SK-N-DZ (cell line): ENCODE measurements around the gene C1orf122.

Experiments used
- DNase-seq: peaks from one replicate; pipeline ENCODE4 v3.0.0-alpha.2; 2015; ENCODE audit warnings: low spot score

C1orf122 gene

DNA sequence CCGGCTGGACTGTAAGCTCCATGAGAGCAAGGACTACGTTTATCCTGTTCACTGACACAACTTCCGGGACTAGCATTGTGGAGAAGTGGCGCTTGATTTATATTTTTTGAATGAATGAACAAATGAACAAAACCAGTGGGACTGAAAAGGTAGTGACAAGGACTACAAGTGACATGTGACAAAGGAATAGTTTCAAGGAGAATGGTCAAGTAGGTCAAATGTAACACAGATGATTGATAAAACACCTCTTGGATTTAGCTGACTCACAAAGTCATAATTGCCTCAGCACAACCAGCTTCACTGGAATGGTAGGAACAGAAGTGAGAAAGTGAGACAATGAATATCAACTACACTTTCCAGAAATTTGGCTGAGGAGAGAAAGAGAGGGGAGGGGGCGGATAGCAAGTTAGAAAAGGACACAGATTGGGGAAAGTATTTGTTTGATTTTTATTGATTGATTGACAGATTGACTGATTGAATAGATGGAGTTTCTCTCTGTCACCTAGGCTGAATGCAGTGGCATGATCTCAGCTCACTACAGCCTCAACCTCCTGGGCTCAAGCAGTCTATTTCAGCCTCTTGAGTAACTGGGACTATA, 37.6 kb downstream of the C1orf122 start:
- no peak for DNase-seq

DNA sequence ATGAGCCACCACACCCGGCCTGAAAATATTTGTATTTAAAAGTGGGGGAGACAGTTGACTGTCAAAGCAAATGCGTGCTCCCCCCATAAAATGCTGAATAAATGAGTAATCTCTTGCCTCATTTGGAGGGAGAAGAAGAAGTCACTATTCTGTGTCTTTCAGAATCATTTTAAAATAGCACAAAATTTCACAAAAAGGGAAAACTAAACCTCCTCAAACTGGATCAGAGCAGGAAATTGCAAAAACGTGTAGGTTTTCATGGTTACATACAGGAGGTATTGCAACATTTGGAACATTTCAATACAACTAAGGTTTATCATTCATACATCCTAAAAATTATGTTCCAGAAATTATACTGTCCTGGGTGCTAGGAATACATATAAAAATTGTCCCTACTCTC, 38.2 kb downstream of the C1orf122 start:
- no peak for DNase-seq

DNA sequence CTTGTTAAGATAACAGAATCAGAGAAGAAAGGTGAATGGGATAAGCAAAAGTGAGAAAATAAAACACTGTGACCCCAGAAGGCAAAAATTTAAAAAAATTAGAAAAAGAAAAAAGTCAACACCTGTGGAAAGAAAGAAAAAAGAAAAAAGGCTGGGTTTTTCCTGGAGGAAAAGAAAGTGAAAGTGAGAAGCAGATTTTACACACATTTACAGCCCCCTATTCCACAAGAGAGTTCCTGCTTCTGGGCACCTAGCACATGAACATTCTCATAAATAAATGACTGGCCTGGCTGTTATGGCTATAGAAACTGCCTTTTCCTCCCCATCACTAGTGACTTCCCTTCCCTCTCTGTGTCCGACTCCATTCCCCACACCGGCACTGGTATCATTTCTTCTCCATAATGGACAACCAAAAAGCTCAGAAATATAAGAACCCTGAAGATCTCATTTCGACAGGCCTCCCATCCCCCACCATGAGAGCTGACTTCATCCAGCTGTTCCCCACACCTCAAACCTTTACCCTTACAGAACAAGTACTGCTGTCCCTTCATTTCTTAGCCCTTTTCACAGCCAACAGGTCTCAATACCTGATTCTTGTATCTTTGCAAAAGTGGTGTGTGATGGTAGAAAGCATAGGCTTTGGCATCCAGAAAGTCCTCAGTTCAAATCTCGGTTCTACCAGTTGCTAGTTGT, 39.2 kb downstream of the C1orf122 start:
- no peak for DNase-seq

DNA sequence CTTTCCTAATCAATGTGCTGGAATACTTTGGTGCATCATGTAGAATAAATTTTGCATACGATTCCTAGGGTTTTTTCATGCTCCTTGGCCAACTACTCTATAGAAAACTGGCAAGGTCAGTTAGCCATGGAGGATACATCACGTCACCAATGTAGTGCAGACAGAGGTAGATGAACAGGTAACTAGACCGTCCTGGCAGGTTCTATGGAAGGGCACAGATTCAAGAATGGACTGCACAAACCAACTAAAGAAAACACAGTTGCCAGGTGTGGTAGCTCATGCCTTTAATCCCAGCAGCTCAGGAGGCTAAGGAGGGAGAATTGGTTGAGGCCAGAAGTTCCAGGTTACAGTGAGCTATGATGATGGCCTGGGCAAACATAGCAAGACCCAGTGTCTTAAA, 41.9 kb downstream of the C1orf122 start:
- no peak for DNase-seq

DNA sequence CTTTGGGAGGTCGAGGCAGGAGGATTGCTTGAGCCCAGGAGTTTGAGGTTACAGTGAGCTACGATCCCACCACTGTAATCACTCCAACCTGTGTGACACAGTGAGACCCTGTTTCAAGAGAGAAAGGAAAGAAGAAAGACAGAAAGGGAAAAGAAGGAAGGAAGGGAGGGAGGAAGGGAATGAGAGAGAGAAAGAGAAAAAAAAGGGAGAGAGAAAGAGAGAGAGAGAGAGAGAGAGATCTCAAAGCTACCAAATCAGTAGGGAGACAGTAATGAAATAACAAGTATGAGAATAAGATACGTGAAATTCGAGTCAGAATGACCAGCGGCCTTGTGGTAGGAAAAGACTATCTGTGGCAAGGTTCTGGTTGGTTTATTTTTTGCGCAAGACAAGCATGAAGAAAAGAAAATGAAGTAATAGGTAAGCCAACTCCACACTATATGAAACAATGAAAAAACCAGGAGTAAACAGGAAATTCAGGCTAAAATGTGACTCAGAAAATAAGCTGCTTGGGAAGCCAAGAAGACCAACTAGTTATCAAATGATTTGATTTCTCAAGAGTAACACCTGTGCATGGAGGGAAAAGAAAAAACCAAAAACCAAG, 42.9 kb downstream of the C1orf122 start:
- DNase-seq = no peak

DNA sequence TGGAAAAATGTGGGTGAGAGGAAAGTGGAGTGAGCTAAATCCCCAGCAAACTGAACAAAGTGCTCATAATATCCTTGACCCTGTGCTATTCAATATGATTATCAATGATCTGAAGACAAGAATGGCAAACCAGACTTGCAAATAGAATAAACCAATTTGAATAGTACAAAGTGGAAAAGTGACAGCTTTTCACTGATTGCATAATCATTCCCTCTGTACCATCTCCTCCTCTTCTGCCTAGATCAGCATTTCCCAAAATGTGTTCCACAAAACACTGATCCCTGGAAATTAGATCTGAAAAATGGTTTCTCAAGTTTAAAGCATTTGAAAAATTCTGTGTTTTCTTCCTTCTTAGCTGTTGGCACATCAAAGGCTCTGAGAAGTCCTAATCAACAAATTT, 43.7 kb downstream of the C1orf122 start:
- no peak for DNase-seq

DNA sequence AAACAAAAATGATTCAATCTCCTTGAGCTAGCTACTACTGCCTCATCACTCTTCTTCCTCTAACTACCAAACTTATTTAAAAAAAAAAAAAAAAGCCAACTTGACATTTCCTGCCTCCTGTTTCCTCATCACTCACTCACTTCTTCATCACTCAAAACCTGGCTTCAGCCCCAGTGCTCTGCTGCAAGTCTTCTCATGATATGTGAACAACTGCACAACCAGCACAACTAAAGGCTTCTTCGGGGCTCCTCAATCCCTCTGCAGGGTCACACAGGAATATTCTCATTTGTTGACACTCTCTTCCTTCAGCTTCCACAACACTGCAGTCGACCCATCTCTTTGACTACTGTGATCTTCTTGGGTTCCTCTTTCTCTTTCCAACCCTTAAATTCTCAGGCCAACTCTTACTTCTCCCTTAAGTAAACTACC, 44.2 kb downstream of the C1orf122 start:
- no peak for DNase-seq

DNA sequence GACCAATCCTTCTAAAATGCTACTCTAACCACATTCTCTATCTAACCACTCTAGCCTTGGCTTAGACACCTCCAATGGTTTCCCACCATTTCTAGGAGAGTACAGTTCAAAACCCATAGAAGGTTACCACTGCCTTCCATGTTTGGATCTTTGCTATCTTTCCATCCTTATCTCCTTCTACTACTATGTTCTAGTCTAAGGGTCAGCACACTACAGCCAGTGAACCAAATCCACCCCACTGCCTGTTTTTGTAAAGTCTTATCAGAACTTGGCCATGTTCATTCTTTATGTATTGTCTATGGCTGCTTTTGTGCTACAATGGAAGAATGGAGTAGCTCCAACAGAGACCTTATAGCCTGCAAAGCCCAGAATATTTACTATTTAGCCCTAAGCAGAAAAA, 45.6 kb downstream of the C1orf122 start:
- no peak for DNase-seq

DNA sequence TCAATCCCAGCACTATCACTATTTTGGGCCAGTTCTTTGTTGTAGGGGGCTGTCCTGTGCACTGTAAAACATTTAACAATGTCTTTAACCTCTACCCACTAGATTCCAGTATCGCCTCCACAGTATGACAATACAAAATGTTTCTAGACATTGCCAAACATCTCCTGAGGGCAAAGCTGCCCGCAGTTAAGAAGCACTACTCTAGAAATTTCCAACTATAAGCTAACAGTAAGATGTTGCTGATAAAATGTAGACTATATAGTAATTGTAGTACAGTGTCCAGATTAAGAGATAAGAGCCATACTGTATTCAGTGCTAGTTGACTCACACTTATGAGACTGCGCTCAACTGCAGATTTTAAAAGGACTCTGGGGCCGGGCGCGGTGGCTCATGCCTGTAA, 46.8 kb downstream of the C1orf122 start:
- DNase-seq = no peak
